GM12873 (cell line): ENCODE results near the gene SNX3.

Experiments used
- CTCF ChIP-seq: IDR thresholded peaks from 2 replicates; pipeline ENCODE4 v1.5.1; 2012; ENCODE audit warnings: low read depth, mild to moderate bottlenecking, moderate library complexity, low read length, control low read depth; ENCODE audit not compliant: insufficient read depth; ENCODE audit errors: missing control alignments

The SNX3 gene

GRCh38 chr6:108222064-108222463 lies 38.8 kb downstream of the SNX3 start:
- TF ChIP-seq CTCF = no peak

GRCh38 chr6:108211671-108212070 lies 49.2 kb downstream of the SNX3 start:
- no peak for TF ChIP-seq CTCF

GRCh38 chr6:108210556-108210955 lies 50.3 kb downstream of the SNX3 start:
- TF ChIP-seq CTCF = no peak

- TF ChIP-seq CTCF = no peak
These were observed 51.1 kb downstream of the SNX3 start for GRCh38 chr6:108209738-108210137.

- no peak for TF ChIP-seq CTCF
These were observed 53.8 kb downstream of the SNX3 start for GRCh38 chr6:108207013-108207412.

GRCh38 chr6:108203189-108204112 lies 57.4 kb downstream of the SNX3 start:
- TF ChIP-seq CTCF = no peak

- no peak for TF ChIP-seq CTCF
These were observed 60.2 kb downstream of the SNX3 start for GRCh38 chr6:108200631-108201030.
